CD4-positive, CD25-positive, alpha-beta regulatory T cell (primary cell): Measurements from ENCODE around the gene NMRAL1. TPM values are rescaled to one million over a fixed set of nuclear protein-coding genes. Genes with fewer than 3 reads are reported as not detected.
A peak's percentile ranks its signal among the peaks of the same experiment; 100 is the strongest.

Experiments used
- ATAC-seq, 2 donors: fragments of 150-1000 bp; cut with Tn5 transposase; one replicate each; pipeline ENCODE4 v1.10.0; 2021; ENCODE audit warnings: low read depth in 2 of 2, moderate number of reproducible peaks in 2 of 2, moderate library complexity in 1 of 2
- DNase-seq, 3 donors: peaks; one replicate each; pipeline versions ENCODE4 v3.0.0 to v3.0.0-alpha.2; 2012 to 2022; ENCODE audit warnings: mixed read lengths in 1 of 3
- H3K27ac ChIP-seq: one replicate; pipeline ENCODE4 v1.7.0; 2013; ENCODE audit warnings: mild to moderate bottlenecking, low read length; ENCODE audit not compliant: insufficient read depth, poor library complexity, severe bottlenecking
- H3K27me3 ChIP-seq: one replicate; pipeline ENCODE4 v1.7.0; 2013; ENCODE audit warnings: low read length; ENCODE audit not compliant: control insufficient read depth, insufficient read depth
- H3K36me3 ChIP-seq: one replicate; pipeline ENCODE4 v1.7.0; 2013; ENCODE audit warnings: mild to moderate bottlenecking, low read length, moderate library complexity; ENCODE audit not compliant: control insufficient read depth, insufficient read depth
- H3K4me1 ChIP-seq: 2 replicates; pipeline ENCODE4 v1.7.0; 2013; ENCODE audit warnings: mild to moderate bottlenecking, low read length; ENCODE audit not compliant: insufficient read depth, control insufficient read depth, poor library complexity, severe bottlenecking
- H3K4me3 ChIP-seq: one replicate; pipeline ENCODE4 v1.7.0; 2013; ENCODE audit warnings: low read depth, mild to moderate bottlenecking, low read length, moderate library complexity
- H3K9me3 ChIP-seq, 2 experiments: 1 replicate in 1 of 2; 2 replicates in 1 of 2; pipeline ENCODE4 v1.7.0; 2013; ENCODE audit warnings: low read length in 2 of 2, mild to moderate bottlenecking in 1 of 2, moderate library complexity in 1 of 2; ENCODE audit not compliant: control insufficient read depth in 2 of 2
- H3K27ac Mint-ChIP-seq, 3 donors: one replicate each; pipeline ENCODE4 v1.8.0; 2020 to 2022; ENCODE audit warnings: mild to moderate bottlenecking in 3 of 3, mixed read lengths in 3 of 3, moderate library complexity in 2 of 3
- H3K27me3 Mint-ChIP-seq: one replicate; pipeline ENCODE4 v1.8.0; 2022; ENCODE audit warnings: mild to moderate bottlenecking, mixed read lengths
- H3K36me3 Mint-ChIP-seq: one replicate; pipeline ENCODE4 v1.8.0; 2020; ENCODE audit warnings: mixed read lengths
- H3K4me1 Mint-ChIP-seq, 4 donors: one replicate each; pipeline ENCODE4 v1.8.0; 2020 to 2022; ENCODE audit warnings: mixed read lengths in 4 of 4, mild to moderate bottlenecking in 1 of 4
- H3K4me3 Mint-ChIP-seq, 4 donors: one replicate each; pipeline ENCODE4 v1.8.0; 2020 to 2022; ENCODE audit warnings: mild to moderate bottlenecking in 4 of 4, mixed read lengths in 4 of 4, moderate library complexity in 3 of 4
- H3K9me3 Mint-ChIP-seq, 7 donors: one replicate each; pipeline ENCODE4 v1.8.0; 2020 to 2022; ENCODE audit warnings: mixed read lengths in 7 of 7, mild to moderate bottlenecking in 3 of 7, moderate library complexity in 2 of 7
- polyA plus RNA-seq, 4 donors: library from polyadenylated mRNA; unstranded; fragments of 300-500 nt; fragmentation: Illumina TruSeq; gene quantifications; one replicate each; pipeline ENCODE4 v1.2.3, GENCODE V29; 2021
- total RNA-seq: library from RNA; stranded (reverse); gene quantifications from one replicate; pipeline ENCODE4 v1.2.3, GENCODE V29; 2022

Gene NMRAL1
- total and polyA plus RNA-seq, 5 donors from 2014 or later, result 40.7 to 61.7 (median 50.7) TPM

GRCh38 chr16:4443986-4444385, 30.4 kb downstream of the NMRAL1 start:
- H3K36me3 ChIP-seq, result peaks cover 79% of the 10 kb centered on the region
- no peaks in the 10 kb centered on the region for H3K27me3 Mint-ChIP-seq
- no peaks in the 10 kb centered on the region for H3K9me3 Mint-ChIP-seq
- no peaks in the 10 kb centered on the region for H3K9me3 ChIP-seq
- H3K27ac Mint-ChIP-seq, result no peak overlapping the region
- no peak for DNase-seq
- H3K4me1 Mint-ChIP-seq, result peaks cover 2 to 6% (median 4%) of the 10 kb centered on the region in 4 donors
- H3K4me1 ChIP-seq, result no peaks in the 10 kb centered on the region
- ATAC-seq, result no peak
- H3K36me3 Mint-ChIP-seq, result peaks cover 48% of the 10 kb centered on the region
- no peak overlapping the region for H3K4me3 Mint-ChIP-seq
- no peak overlapping the region for H3K4me3 ChIP-seq
- no peaks in the 10 kb centered on the region for H3K27me3 ChIP-seq
- no peak overlapping the region for H3K27ac ChIP-seq

DNA sequence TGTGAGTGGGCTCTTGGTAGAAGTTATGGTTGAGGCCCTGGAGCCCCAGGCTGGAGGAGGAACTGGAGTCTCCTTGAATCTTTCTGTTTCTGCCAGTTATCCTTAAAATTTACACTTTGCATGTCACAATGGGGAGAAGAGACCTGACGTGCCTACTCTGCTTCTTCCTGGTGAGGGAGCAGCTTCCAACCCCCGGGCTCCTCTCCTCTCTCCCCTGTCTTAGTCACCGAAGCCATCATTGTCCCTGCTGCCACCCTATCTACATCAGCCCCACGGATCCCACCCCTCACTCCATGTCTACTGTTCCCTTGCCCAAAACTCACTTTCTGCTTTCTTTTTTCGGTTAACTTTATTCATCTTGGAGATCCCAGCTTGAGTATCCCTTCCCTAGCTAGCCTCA, 31.2 kb downstream of the NMRAL1 start:
- Mint-ChIP-seq H3K27me3 (no peaks in the 10 kb centered on the region), H3K9me3 (no peaks in the 10 kb centered on the region), H3K36me3 (peaks cover 48% of the 10 kb centered on the region), H3K4me1 (peaks cover 2 to 6% (median 4%) of the 10 kb centered on the region in 4 donors), H3K27ac (peak overlapping the region in 1 of 3 donors; percentile 73), H3K4me3 (no peak overlapping the region)
- DNase-seq (no peak), ATAC-seq (no peak)
- Histone ChIP-seq H3K4me3 (no peak overlapping the region), H3K4me1 (no peaks in the 10 kb centered on the region), H3K36me3 (peaks cover 73% of the 10 kb centered on the region), H3K9me3 (no peaks in the 10 kb centered on the region), H3K27ac (no peak overlapping the region), H3K27me3 (no peaks in the 10 kb centered on the region)

GRCh38 chr16:4442371-4442770, 32.1 kb downstream of the NMRAL1 start:
- H3K4me3 Mint-ChIP-seq, result no peak overlapping the region
- Histone ChIP-seq H3K27me3 (no peaks in the 10 kb centered on the region), H3K9me3 (no peaks in the 10 kb centered on the region), H3K4me3 (no peak overlapping the region), H3K27ac (no peak overlapping the region), H3K4me1 (no peaks in the 10 kb centered on the region), H3K36me3 (peaks cover 76% of the 10 kb centered on the region)
- no peaks in the 10 kb centered on the region for H3K9me3 Mint-ChIP-seq
- no peak overlapping the region for H3K27ac Mint-ChIP-seq
- peaks cover 48% of the 10 kb centered on the region for H3K36me3 Mint-ChIP-seq
- DNase-seq (no peak), ATAC-seq (no peak)
- no peaks in the 10 kb centered on the region for H3K27me3 Mint-ChIP-seq
- H3K4me1 Mint-ChIP-seq, result peaks cover 2 to 6% (median 4%) of the 10 kb centered on the region in 4 donors

GRCh38 chr16:4437366-4437765, 37.1 kb downstream of the NMRAL1 start:
- no peak for ATAC-seq
- Histone ChIP-seq H3K27me3 (no peaks in the 10 kb centered on the region), H3K4me1 (no peaks in the 10 kb centered on the region), H3K36me3 (peaks cover 67% of the 10 kb centered on the region), H3K4me3 (no peak overlapping the region), H3K27ac (no peak overlapping the region), H3K9me3 (no peaks in the 10 kb centered on the region)
- Mint-ChIP-seq H3K9me3 (no peaks in the 10 kb centered on the region), H3K4me3 (no peak overlapping the region), H3K36me3 (peaks cover 49% of the 10 kb centered on the region), H3K27me3 (no peaks in the 10 kb centered on the region), H3K27ac (no peak overlapping the region), H3K4me1 (peaks cover 0 to 9% (median 7%) of the 10 kb centered on the region in 4 donors)
- no peak for DNase-seq

- Histone ChIP-seq H3K36me3 (peaks cover 60% of the 10 kb centered on the region), H3K4me1 (no peaks in the 10 kb centered on the region), H3K9me3 (no peaks in the 10 kb centered on the region), H3K27ac (no peak overlapping the region), H3K27me3 (no peaks in the 10 kb centered on the region), H3K4me3 (no peak overlapping the region)
- DNase-seq, result no peak
- ATAC-seq, result no peak
- Mint-ChIP-seq H3K27ac (peak overlapping the region; percentile 27 to 82 (median 59)), H3K4me1 (peaks cover 0 to 13% (median 4%) of the 10 kb centered on the region in 4 donors), H3K9me3 (no peaks in the 10 kb centered on the region), H3K4me3 (no peak overlapping the region), H3K36me3 (peaks cover 33% of the 10 kb centered on the region), H3K27me3 (no peaks in the 10 kb centered on the region)
Observed at GRCh38 chr16:4435337-4436067, 38.9 kb downstream of the NMRAL1 start.

- H3K9me3 ChIP-seq, result no peaks in the 10 kb centered on the region
- Mint-ChIP-seq H3K4me3 (peak overlapping the region in 1 of 4 donors; percentile 54), H3K36me3 (peaks cover 27% of the 10 kb centered on the region), H3K9me3 (no peaks in the 10 kb centered on the region), H3K27me3 (no peaks in the 10 kb centered on the region), H3K4me1 (peaks cover 0 to 16% (median 4%) of the 10 kb centered on the region in 4 donors), H3K27ac (peak overlapping the region; percentile 44 to 81 (median 61))
- no peak for DNase-seq
- H3K27ac ChIP-seq, result no peak overlapping the region
- H3K4me3 ChIP-seq, result no peak overlapping the region
- H3K36me3 ChIP-seq, result peaks cover 49% of the 10 kb centered on the region
- ATAC-seq, result no peak
- H3K27me3 ChIP-seq, result no peaks in the 10 kb centered on the region
- H3K4me1 ChIP-seq, result no peaks in the 10 kb centered on the region
Observed at GRCh38 chr16:4433914-4434787, 40.3 kb downstream of the NMRAL1 start.

- Mint-ChIP-seq H3K27me3 (no peaks in the 10 kb centered on the region), H3K9me3 (no peaks in the 10 kb centered on the region), H3K4me3 (no peak overlapping the region), H3K27ac (peak overlapping the region in 2 of 3 donors; percentile 44 to 71), H3K36me3 (peaks cover 31% of the 10 kb centered on the region), H3K4me1 (peaks cover 0 to 21% (median 8%) of the 10 kb centered on the region in 4 donors)
- H3K27ac ChIP-seq, result no peak overlapping the region
- ATAC-seq, result no peak
- DNase-seq, result no peak
- no peaks in the 10 kb centered on the region for H3K9me3 ChIP-seq
- no peaks in the 10 kb centered on the region for H3K27me3 ChIP-seq
- H3K4me1 ChIP-seq, result no peaks in the 10 kb centered on the region
- H3K36me3 ChIP-seq, result peaks cover 47% of the 10 kb centered on the region
- no peak overlapping the region for H3K4me3 ChIP-seq
Observed at GRCh38 chr16:4433228-4433627, 41.2 kb downstream of the NMRAL1 start.
